MV-4-11 (cell line): ENCODE measurements around the gene RDH12.

Experiments
- DNase-seq: peaks from one replicate; lab custom pipeline; 2025; lab: John Stamatoyannopoulos, UW

RDH12 gene

GRCh38 chr14:67701492-67701891, at the start of gene RDH12:
TSS of gene RDH12 (plus strand) at chr14:67701886. CDS start at chr14:67722643, 20,757 bp downstream.
- DNase-seq: peak; percentile 9

GRCh38 chr14:67652189-67652588, 49.5 kb upstream of the RDH12 start:
- no peak for DNase-seq

DNA sequence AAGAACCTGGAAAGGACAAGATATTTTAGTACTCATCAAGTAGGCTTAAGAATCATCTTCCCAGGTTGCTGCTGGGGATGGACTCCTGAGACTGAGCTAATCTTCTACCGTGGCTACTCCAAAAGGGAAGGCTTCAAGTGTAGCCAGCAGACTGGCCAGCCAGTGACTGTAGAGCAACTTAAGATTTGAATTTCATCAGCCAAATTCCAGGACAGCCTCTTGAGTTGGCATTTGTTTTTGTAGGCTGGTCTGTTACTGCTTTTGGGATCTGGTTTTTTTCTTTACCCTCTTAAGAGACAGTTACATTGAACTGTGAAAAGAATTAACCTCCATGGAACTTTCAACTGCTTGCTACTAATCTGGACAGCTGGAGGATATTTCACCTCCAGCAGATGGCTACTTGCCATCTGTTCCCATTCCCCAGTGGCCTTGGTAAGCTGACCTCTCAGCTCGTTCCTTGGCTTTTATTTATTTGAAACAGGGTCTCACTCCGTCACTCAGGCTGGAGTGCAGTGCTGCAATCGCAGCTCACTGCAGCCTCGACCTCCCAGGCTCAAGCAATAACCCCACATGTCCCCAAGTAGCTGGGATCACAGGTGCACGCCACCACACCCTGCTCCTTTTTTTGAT, 47.9 kb upstream of the RDH12 start:
- DNase-seq: no peak

DNA sequence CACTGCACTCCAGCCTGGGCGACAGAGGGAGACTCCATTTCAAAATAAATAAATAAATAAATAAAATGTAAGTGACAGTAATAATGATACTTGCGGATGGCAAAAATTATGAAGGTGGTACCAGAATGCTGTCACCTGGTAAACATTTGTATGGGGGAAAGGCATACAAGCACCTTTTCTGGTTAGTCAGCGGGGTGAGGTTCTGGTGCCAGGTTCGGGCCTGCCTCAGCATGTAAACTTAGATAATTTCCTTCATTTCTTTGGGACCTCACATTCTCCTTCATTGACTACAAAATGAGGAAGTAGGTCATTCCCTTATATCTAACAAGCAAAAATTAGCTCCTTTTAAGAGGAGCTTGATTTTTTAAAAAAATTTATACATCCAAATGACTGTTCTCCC, 38.1 kb upstream of the RDH12 start:
- DNase-seq: peak; percentile 29

DNA sequence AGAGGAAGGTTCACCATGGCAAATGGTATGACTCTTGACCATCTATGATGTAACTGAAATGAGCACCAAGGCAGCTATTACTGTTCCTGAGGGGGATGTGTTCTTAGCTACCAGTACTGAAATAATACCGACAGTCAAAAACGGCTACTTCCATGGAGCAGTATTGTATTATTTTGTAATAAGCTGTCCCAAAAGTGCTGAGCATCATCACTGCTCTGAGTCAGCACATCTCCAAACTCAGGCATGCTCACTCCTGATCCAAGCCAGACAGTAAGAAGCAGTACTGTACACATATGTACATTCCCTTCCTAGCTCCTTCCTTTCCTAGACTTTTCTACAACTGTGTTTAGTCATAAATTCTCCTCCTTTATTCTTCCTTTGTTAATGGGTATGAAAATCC, 35.8 kb upstream of the RDH12 start:
- no peak for DNase-seq

- DNase-seq: peak; percentile 54
Observed at GRCh38 chr14:67666750-67667449, 34.8 kb upstream of the RDH12 start.

GRCh38 chr14:67668559-67668958, 33.1 kb upstream of the RDH12 start:
- no peak for DNase-seq

DNA sequence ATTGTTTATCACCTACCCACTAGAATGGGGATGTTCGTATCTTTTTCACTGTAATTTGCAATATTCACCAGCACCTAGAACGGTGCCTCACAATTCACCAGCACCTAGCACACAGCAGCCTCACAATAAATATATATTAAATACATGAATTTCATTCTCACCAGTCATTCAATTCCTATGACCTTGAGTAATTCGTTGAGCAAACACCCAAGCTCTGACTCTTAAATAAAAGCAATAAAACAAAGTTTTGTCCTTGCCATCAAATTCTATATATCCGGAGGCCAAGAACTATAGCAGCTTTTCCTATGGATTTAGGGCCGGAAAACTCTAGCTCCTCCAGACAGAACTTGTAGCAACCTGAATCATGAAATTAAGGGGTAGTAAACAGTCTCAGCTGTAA, 28.2 kb upstream of the RDH12 start:
- DNase-seq: no peak

GRCh38 chr14:67674139-67674479, 27.6 kb upstream of the RDH12 start:
- DNase-seq: peak; percentile 10

DNA sequence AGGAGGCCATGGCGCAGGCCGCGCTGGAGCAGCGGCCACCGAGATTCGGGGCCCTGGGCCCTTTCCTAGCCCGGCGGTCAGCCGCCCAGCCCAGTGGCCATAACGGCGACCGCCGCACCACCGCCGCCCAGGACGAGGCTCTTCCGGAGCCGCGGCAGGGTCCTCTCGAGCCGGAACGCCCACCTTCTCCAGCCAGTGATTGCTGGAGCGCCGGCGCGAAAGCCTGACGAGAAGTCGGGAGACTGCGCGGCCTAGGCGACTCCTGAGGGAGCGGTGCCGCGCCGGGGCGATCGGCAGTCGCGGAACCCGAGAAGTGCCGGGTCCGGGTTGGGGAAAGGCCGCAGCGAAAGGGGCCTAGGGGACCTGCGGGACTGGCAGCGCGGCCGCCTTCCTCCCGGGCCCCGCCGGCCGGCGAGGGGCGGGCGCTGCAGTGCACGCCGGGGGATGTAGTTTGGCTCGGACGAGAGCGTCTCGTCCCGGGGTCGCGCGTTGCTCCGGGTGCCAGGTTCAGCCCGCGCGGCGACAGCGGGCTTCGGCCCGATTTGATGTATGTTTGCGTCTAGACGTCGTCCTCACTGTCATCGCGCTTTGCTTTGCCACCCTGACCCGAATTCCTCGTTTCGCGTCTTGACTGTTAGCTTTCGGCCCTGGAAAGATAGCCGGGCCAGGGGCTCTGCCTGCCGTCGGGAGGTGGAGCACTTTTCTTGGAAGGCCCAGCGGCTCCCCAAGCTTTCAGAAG, 27.0 kb upstream of the RDH12 start, which contains the start of gene VTI1B:
TSS of gene VTI1B (minus strand) at position 153 of the 739 bp plus-strand sequence. CDS start at position 10, 143 bp downstream.
- DNase-seq: peak; percentile 64

- DNase-seq: no peak
Observed at GRCh38 chr14:67675219-67675582, 26.5 kb upstream of the RDH12 start.

- no peak for DNase-seq
Observed at GRCh38 chr14:67679006-67679405, 22.7 kb upstream of the RDH12 start.

DNA sequence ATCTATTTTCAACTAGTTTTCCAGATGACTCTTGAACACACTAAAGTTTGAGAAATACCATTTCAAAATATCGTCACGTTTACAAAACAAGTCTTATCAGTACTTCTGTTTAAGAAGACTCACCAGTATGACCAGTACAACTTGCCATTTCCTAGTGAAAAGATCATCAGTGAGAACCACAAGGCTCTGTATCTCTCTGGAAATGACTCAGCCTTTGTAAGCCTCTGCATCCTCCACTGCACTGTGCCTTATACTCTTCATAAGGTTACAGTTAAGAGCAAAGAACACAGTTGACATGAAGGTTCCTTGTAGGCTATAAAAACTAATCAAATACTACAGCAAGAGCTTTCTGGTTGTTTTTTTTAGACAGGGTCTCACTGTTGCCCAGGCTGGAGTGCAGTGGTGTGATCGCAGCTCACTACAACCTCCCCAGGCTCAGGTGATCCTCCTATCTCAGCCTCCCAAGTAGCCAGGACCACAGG, 21.5 kb upstream of the RDH12 start:
- DNase-seq: peak; percentile 97

DNA sequence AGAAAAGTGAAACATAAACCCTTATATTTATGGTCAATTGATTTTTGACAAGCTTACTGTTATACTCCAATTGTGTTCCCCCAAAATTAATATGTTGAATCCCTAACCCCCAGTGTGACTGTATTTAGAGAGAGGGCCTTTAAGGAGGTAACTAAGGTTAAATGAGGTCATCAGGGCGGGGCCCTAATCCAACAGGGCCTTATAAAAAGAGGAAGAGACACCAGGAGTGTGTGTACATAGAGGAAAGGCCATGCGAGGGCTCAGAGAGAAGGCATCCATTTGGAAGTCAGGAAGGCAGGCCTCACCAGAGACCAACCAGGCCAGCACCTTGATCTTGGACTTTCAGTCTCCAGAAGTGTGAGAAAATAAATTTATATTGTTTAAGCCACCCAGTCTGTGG, 20.7 kb upstream of the RDH12 start:
- DNase-seq: peak; percentile 88

GRCh38 chr14:67683842-67684241, 17.8 kb upstream of the RDH12 start:
- no peak for DNase-seq

DNA sequence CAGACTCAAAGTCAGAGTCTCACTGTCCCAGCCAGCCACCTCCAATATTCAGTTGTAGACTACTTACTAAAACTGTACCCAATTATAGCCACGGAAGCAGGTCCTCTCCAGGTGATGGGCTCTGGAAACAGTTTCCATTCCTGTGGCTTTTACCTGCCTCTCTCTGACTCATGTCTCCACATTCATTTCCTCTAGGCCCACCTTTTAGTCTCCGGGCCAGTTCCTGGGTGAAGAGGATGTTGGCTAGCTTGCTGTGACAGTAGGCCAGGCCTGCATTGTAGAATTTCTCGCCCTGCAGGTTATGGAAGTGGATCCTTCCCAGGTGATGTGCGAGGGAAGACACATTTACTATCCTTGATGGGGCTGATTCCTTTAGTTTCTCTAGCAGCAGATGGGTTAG, 11.7 kb upstream of the RDH12 start:
- DNase-seq: no peak

- DNase-seq: peak; percentile 42
Observed at GRCh38 chr14:67694791-67695393, 6.8 kb upstream of the RDH12 start.

- peak; percentile 91 for DNase-seq
Observed at GRCh38 chr14:67695394-67695949, 6.2 kb upstream of the RDH12 start, which contains the start of gene RDH11. TSS of gene RDH11 (minus strand) at chr14:67695764. CDS start at chr14:67695703, 61 bp downstream.

DNA sequence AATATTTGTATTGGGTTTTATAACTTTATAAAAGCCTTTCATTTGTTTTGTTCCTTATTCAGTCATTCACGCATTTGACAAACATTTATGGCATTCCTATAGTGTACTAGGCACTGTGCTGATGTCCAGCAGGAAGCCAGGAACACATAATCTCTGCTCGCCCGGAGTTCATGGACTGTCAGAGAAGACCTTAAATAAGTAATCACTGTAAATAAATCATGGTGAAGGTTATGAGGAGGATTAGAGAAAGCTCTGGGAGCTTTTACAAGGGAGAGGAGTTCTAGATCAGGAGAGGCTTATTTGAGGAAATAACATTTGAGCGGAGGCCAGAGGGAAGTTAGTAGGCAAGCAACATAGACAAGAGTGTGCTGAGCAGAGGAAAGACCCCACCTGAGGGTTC, 4.7 kb upstream of the RDH12 start:
- no peak for DNase-seq

- DNase-seq: no peak
Observed at GRCh38 chr14:67698179-67698578, 3.5 kb upstream of the RDH12 start.

- no peak for DNase-seq
Observed at GRCh38 chr14:67703997-67704396, 2.3 kb downstream of the RDH12 start.

DNA sequence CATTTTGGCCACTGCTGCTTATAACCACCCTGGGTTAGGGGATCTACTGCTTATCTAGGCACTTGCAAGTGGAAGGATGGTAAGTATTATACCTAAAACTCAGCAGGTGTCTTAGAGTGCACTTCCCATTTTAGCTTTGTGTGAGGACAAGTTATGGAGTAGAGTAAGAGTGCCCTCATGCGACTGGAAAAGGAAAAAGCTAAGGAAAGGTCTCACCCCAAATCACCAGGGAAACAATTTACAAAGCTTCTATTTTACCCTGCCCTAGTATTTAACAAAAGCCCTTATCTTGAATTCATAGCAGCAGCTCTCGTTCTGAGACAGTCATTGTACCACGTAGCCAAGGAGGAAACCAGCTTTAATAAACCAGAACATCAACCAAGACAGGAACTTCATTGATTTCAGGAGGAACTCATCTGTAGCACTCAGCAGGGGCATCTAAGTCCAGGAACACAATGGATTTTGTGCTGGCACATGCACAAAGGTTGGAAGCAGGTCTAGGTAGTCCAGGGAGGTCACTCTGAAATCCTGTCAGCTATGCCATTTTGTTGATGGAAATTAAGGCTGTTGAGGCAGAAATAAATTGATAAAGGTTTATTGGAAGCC, 2.9 kb downstream of the RDH12 start:
- DNase-seq: peak; percentile 46
